T follicular helper cell (primary cell): ENCODE measurements around the gene KRT32.
"Not testable (repeated sequence)": the region's sequence is repeated elsewhere in the genome, so short reads cannot be mapped to it uniquely, and the experiment has no call there.

Experiments used
- DNase-seq: peaks from one replicate; pipeline ENCODE4 v3.0.0-alpha.2; 2020; ENCODE audit warnings: low read depth

Gene KRT32

DNA sequence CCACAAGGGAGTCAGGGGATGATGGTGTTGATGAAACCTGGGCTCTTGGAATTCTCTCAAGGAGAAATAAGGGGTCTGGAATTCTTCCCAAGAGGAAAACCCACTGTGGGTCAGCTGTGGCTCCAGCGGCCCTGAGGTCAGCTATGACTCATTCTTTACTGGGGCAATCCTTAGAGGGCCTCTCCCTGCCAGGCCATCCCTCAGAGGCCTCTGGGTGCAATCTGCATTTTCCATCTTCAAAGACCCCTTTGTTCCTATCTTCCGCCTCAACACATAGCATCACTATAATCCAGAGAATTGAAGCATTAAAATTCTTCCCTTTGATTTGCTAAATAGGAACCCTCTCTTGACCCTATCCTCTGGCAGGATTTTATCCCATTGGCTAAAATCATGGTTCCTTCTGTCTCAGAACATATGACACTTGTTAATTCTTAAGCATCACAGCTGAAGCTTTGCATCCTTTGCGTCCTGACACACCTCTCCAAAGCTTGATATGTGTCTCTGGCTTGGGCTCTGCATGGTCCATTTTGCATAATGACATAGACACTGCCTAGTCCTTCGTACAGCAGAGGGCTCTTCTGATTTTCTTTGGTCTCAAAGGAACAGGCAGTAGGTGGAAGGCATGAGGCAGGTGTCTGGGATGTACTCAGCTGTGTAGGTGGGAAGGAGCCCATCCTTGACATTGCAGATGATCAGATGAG is 38.4 kb downstream of the KRT32 start:
- no peak for DNase-seq

- DNase-seq: no peak
These were observed 43.0 kb downstream of the KRT32 start, which contains the start of gene KRT37 for GRCh38 chr17:41424111-41424635. TSS of gene KRT37 (minus strand) at chr17:41424585. CDS start at chr17:41424523, 62 bp downstream.

- not testable (repeated sequence) for DNase-seq
These were observed 44.6 kb downstream of the KRT32 start for GRCh38 chr17:41422586-41422985.

DNA sequence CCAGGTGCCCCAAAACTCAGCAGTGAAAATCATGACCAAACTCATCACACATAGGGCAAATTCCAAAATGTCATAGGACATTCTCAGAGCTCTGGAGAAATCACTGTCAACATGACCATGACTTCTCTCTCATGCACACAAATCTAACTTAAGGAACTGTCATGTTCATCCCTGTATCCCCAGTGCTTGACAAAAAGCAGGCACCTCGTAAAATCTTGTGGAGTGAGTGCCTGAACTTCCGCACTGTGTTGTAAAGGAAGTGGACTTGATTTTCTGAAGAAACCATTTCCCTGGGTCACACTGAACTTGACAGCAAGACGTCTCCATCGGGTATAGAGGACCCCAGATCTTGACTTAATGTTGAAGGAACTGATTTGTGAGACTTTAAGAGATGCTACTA is 45.6 kb downstream of the KRT32 start:
- DNase-seq: no peak

DNA sequence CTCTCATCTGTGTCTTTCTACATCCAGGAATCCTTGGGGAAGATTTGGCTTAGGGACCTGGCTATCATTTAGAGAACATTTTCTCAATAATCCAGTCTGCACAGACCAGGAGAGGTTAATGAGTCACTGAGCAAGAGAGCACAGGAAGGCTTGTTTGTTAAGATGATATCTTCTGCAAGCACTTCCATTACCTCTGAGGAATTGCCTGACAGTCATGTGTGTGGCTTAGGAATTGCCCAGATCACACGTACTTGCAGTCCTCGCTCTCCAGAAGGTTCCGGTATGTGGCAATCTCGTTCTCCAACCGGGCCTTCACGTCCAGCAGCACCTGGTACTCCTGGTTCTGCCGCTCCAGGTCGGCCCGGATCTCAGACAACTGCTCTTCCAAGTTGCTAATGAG is 46.1 kb downstream of the KRT32 start:
- DNase-seq: no peak

DNA sequence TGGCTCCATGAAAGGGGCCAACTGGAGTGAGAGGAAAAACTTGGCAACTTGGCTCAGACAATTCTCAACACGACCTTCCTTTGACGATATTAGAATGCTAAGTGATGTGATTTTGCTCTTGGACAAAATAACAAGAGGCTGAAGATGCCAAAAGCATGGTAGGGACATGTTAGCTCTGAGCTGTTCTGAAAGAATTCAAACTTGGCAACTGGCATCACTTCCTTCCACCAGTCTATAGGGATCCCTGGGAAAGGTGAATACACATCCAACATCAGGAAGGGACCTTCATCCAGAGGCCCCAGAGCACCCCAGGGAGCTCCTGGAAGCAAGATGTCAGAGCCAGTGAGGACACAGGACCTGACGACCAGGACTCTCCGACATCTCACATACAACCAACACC is 47.1 kb downstream of the KRT32 start:
- DNase-seq: no peak

DNA sequence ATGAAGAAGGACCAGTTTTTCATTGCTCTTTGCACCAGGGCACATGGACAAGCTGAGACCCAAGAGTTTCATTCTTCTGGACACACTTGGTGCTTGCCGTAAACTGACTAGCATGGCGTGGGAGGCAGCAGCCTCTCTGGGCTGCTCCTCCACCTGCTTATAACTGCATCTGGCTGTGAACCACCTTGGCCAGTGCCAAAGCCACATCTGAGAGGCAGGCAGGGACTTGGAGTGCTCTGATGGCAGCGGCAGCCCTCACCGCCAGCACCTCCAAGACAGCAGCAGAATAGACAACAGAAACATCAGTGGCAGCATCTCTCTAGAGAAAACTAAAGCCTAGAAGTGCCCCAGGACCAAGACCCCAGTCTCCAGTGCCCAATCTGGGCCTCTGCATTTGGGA is 47.5 kb downstream of the KRT32 start:
- no peak for DNase-seq

DNA sequence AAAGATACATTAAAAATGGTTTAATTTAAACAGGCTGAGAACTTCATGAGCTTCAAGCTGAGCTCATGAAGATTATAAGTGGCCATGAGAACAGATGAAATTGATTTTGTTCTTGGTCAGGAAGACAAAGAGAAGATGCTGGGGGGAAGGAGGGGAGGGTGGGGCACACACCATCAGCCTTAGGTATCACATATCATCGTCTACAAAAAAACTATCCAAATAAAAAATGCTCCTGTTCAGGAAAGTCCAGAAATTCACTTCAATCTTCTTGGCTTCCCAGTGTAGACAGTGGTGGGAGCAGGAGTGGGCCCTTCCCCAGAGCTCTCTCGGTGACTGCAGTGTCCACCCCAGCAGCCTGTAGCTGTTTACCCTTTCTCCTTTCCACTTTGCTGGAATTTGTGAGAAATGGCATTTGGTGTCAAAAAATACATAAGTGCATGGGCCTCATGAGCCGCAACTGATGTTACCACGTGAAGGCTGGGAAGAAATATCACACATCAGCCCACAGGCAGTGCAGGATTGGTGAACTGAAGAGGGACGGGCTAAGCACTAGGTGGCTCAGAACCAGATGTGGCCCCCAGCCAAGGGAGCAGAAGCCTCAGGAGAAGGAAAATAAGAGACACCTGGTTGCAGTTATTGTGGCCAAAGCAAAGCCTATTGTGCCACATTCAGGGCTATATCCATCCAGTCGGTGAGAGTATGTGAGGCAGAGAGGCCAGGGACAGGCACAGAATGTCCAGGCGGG is 48.9 kb downstream of the KRT32 start:
- DNase-seq: no peak

DNA sequence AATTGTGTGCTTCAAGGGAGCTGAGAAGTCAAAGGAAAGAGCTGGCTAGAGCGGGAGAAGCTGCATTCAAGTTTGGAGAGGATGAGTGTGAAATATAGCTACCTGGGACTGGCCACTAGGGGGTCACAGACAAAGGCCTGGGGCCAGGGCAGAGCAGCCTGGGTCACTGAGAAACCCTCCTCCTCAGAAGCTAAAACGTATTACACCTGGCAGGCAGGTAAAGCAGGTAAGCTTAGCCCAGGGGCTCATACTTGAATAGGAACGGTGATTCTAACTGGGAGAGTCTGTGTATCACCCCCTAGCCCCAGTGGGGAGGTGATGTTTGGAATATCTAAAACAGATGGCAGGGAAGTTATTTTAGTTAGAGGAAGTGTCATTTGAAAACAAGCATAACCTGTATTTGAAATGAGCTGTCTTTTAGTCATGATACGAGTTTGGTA is 49.6 kb downstream of the KRT32 start:
- no peak for DNase-seq

- DNase-seq: no peak
These were observed 50.1 kb downstream of the KRT32 start for GRCh38 chr17:41417127-41417526.

GRCh38 chr17:41416479-41416878 is 50.7 kb downstream of the KRT32 start:
- no peak for DNase-seq

DNA sequence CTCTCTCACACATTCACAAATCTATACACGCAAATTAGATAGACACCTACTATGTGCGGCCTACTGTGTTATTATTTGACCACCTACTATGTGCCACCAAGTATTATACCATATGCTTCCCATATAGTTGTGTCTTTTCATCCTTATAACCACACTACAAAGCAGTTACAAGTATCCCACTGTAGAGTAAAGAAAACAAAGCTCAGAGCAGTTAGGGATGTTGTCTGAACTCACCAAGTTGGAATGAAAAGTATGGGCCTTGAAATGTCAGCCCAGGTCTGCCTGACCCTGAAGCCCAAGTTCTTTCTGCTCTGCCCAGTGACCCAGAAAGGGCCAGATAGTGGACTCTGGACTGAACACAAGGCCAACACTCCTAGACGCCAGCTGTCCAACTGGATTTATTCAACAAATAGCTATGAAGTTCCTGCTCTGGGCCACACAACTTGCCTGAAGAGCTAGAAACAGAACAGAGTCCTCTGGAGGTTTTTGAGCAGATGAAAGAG is 51.3 kb downstream of the KRT32 start:
- no peak for DNase-seq

GRCh38 chr17:41415411-41415810 is 51.8 kb downstream of the KRT32 start:
- no peak for DNase-seq

GRCh38 chr17:41413982-41414381 is 53.2 kb downstream of the KRT32 start:
- DNase-seq: no peak

- DNase-seq: no peak
These were observed 53.7 kb downstream of the KRT32 start for GRCh38 chr17:41413353-41413957.

- no peak for DNase-seq
These were observed 55.9 kb downstream of the KRT32 start for GRCh38 chr17:41411072-41411840.
